Pancreas (tissue), 10 donors: ENCODE data around the gene NLGN1. TPM values are rescaled to one million over a fixed set of nuclear protein-coding genes. Genes with fewer than 3 reads are reported as not detected.

Experiments
- ATAC-seq, 4 donors: fragments of 200-7000 bp; cut with Tn5 transposase; one replicate each; pipeline versions ENCODE4 v1.8.0 to v1.9.1; 2020; ENCODE audit warnings: mild to moderate bottlenecking in 4 of 4, moderate library complexity in 4 of 4
- DNase-seq, 6 donors: peaks; one replicate each; pipeline ENCODE4 v3.0.0-alpha.2; 2020
- FAIRE-seq: peaks from 2 replicates; lab custom pipeline; 2012; peaks lifted over from hg19 to GRCh38; lab: Jason Lieb, UNC
- H3K27ac ChIP-seq, 4 donors: fragments of 200-600 bp; sonication (generic); 1 replicate in 3 of 4; 2 replicates in 1 of 4; pipeline versions ENCODE4 v1.5.0 to v1.8.0; 2020
- H3K27me3 ChIP-seq, 4 donors: fragments of 200-600 bp; one replicate each; pipeline ENCODE4 v1.8.0; 2021
- H3K36me3 ChIP-seq, 3 donors: fragments of 200-600 bp; sonication (generic) in 1 of 3; one replicate each; pipeline versions ENCODE4 v1.5.0 to v1.8.0; 2020 to 2021
- H3K4me1 ChIP-seq, 3 donors: fragments of 200-600 bp; one replicate each; pipeline ENCODE4 v1.8.0; 2021
- H3K4me3 ChIP-seq, 4 donors: fragments of 200-600 bp; sonication (generic) in 2 of 4; one replicate each; pipeline versions ENCODE4 v1.5.0 to v1.8.0; 2020 to 2021
- H3K9me3 ChIP-seq, 4 donors: fragments of 200-600 bp; one replicate each; pipeline ENCODE4 v1.8.0; 2021
- CTCF ChIP-seq, 4 donors: fragments of 200-600 bp; sonication (generic) in 3 of 4; IDR thresholded peaks; one replicate each; pipeline versions ENCODE4 v1.5.0 to v1.8.0; 2021; ENCODE audit warnings: antibody characterized with exemption in 4 of 4
- WGBS, 2 donors: extraction: QIAGEN DNeasy Blood & Tissue Kit; methylation state at CpG; one replicate each; pipeline ENCODE4 v1.1.7; 2013; 5-methylcytosine and 5-hydroxymethylcytosine counted together
- intact Hi-C, 3 donors: fragments of 100-400 bp; cut with DNase I; formaldehyde crosslinking; loops; one replicate each; pipeline versions ENCODE4 v1.11.1 to v1.14.2; 2022
- polyA plus RNA-seq, 2 donors: library from polyadenylated mRNA; stranded (reverse); fragments of 200-250 nt; gene quantifications; one replicate each; pipeline ENCODE4 v1.2.3, GENCODE V29; 2013
- total RNA-seq, 6 donors: library from RNA; stranded (reverse); fragmentation: NEBNext Ultra II Directional in 4 of 6; extraction: Animal tissue kit (Norgen Biotek cat#: 25700) in 4 of 6; gene quantifications; one replicate each; pipeline versions ENCODE4 v1.2.1 to v1.2.4, GENCODE V29; 2021 to 2023
- donor health status: healthy with polysubstance abuse.
- donor health status: DM: no; HTN: no; CAD: no; lungs with moderate emphysema.
- donor health status: DM: no; HTN: no; CAD: no.
- donor health status: control.
- donor health status: control.
- donor health status: Bipolar disorder and iron deficiency.
- donor health status: DM: yes; HTN: yes; CAD: no.
- donor health status: DM: no; HTN: no; CAD: no.
- donor health status: DM: no; HTN: no; CAD: no.
- donor health status: DM: yes; HTN: yes; CAD: no.

The NLGN1 gene
- total and polyA plus RNA-seq, 8 donors, result 0.49 to 2.3 (median 0.84) TPM

GRCh38 chr3:173567997-173568396 is 170.5 kb downstream of the NLGN1 start:
- Histone ChIP-seq H3K4me3 (no peak overlapping the region), H3K27ac (no peak overlapping the region), H3K27me3 (no peaks in the 10 kb centered on the region), H3K9me3 (no peaks in the 10 kb centered on the region), H3K36me3 (no peaks in the 10 kb centered on the region), H3K4me1 (no peaks in the 10 kb centered on the region)
- intact Hi-C loops, result no loop called here
- FAIRE-seq (no peak), ATAC-seq (no peak), DNase-seq (no peak)
- WGBS, 2 donors, result 85 to 92% methylated on average over 3 of the region's 3 CpGs
- no peak for TF ChIP-seq CTCF (IDR thresholded peaks at IDR 0.05)

- intact Hi-C loops, result no loop called here
- 84 to 89% methylated on average over 14 of the region's 14 CpGs for WGBS, 2 donors
- Histone ChIP-seq H3K36me3 (no peaks in the 10 kb centered on the region), H3K9me3 (no peaks in the 10 kb centered on the region), H3K4me3 (no peak overlapping the region), H3K27ac (no peak overlapping the region), H3K27me3 (no peaks in the 10 kb centered on the region), H3K4me1 (no peaks in the 10 kb centered on the region)
- DNase-seq (no peak), FAIRE-seq (no peak), ATAC-seq (no peak)
- TF ChIP-seq CTCF (IDR thresholded peaks at IDR 0.05), result no peak
Observed at GRCh38 chr3:173568623-173569022, 171.1 kb downstream of the NLGN1 start.

- FAIRE-seq (no peak), ATAC-seq (no peak), DNase-seq (no peak)
- TF ChIP-seq CTCF (IDR thresholded peaks at IDR 0.05), result no peak
- 91% methylated on average over 2 of the region's 2 CpGs for WGBS, 2 donors
- Histone ChIP-seq H3K9me3 (no peaks in the 10 kb centered on the region), H3K4me3 (no peak overlapping the region), H3K4me1 (peaks cover 0 to 7% (median 0%) of the 10 kb centered on the region in 3 donors), H3K36me3 (no peaks in the 10 kb centered on the region), H3K27me3 (peaks cover 0 to 11% (median 2%) of the 10 kb centered on the region in 4 donors), H3K27ac (no peak overlapping the region)
- intact Hi-C loops, result no loop called here
Observed at GRCh38 chr3:173583496-173583895, 186.0 kb downstream of the NLGN1 start.

DNA sequence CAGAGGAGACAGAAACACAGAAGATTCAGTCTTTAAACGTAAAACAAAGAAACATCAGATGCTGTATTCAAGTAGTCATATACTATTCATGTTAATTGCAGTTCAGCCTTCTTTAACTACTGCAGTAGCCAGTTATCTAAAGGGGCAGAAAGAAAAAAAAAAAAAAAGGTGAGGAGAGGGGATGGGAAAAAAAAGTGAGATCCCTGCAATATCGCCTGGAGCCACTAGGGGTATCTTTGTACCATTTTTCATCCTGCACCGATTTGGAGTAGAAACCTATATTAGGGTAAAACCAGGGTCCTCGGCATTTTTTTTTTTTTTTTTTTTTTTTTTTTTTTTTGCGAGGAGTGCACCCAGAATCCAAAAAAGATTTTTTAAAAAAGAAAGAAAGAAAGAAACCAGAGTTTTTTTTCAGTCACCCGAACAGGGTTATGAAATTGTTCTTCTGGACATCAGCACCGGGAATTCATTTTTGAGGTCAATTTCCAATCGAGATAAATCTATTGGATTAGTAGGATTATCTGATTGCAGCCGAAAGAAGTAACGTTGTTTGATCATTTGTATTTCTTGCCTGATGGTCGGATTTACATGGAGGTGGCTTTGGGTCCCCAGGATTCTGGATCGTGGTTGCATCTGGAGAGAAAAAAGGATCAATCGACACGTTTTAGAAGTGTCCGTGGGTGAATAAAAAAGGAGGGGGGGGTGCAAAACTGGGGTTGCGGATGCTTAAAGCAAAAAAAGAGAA is 186.7 kb downstream of the NLGN1 start:
- Histone ChIP-seq H3K4me3 (peak overlapping the region in 2 of 4 donors; percentile 21 to 33), H3K27me3 (peaks cover 0 to 11% (median 2%) of the 10 kb centered on the region in 4 donors), H3K27ac (no peak overlapping the region), H3K4me1 (peaks cover 0 to 7% (median 0%) of the 10 kb centered on the region in 3 donors), H3K36me3 (no peaks in the 10 kb centered on the region), H3K9me3 (no peaks in the 10 kb centered on the region)
- 7 to 9% methylated on average over 15 to 16 of the region's 16 CpGs for WGBS, 2 donors
- intact Hi-C loops, result no loop called here
- DNase-seq (peak in 1 of 6 donors; percentile 43), FAIRE-seq (no peak), ATAC-seq (peak; percentile 66 to 89 (median 84))
- peak; percentile 14 to 55 (median 48) for TF ChIP-seq CTCF (IDR thresholded peaks at IDR 0.05)
